CD4-positive, CD25-positive, alpha-beta regulatory T cell (primary cell): ENCODE results near the gene RBM19. TPM values are rescaled to one million over a fixed set of nuclear protein-coding genes. Genes with fewer than 3 reads are reported as not detected.

Experiments used
- ATAC-seq, 2 donors: fragments of 150-1000 bp; cut with Tn5 transposase; one replicate each; pipeline ENCODE4 v1.10.0; 2021; ENCODE audit warnings: low read depth in 2 of 2, moderate number of reproducible peaks in 2 of 2, moderate library complexity in 1 of 2
- DNase-seq, 3 donors: peaks; one replicate each; pipeline versions ENCODE4 v3.0.0 to v3.0.0-alpha.2; 2012 to 2022; ENCODE audit warnings: mixed read lengths in 1 of 3
- H3K27ac ChIP-seq: one replicate; pipeline ENCODE4 v1.7.0; 2013; ENCODE audit warnings: mild to moderate bottlenecking, low read length; ENCODE audit not compliant: insufficient read depth, poor library complexity, severe bottlenecking
- H3K27me3 ChIP-seq: one replicate; pipeline ENCODE4 v1.7.0; 2013; ENCODE audit warnings: low read length; ENCODE audit not compliant: control insufficient read depth, insufficient read depth
- H3K36me3 ChIP-seq: one replicate; pipeline ENCODE4 v1.7.0; 2013; ENCODE audit warnings: mild to moderate bottlenecking, low read length, moderate library complexity; ENCODE audit not compliant: control insufficient read depth, insufficient read depth
- H3K4me1 ChIP-seq: 2 replicates; pipeline ENCODE4 v1.7.0; 2013; ENCODE audit warnings: mild to moderate bottlenecking, low read length; ENCODE audit not compliant: insufficient read depth, control insufficient read depth, poor library complexity, severe bottlenecking
- H3K4me3 ChIP-seq: one replicate; pipeline ENCODE4 v1.7.0; 2013; ENCODE audit warnings: low read depth, mild to moderate bottlenecking, low read length, moderate library complexity
- H3K9me3 ChIP-seq, 2 experiments: 1 replicate in 1 of 2; 2 replicates in 1 of 2; pipeline ENCODE4 v1.7.0; 2013; ENCODE audit warnings: low read length in 2 of 2, mild to moderate bottlenecking in 1 of 2, moderate library complexity in 1 of 2; ENCODE audit not compliant: control insufficient read depth in 2 of 2
- H3K27ac Mint-ChIP-seq, 3 donors: one replicate each; pipeline ENCODE4 v1.8.0; 2020 to 2022; ENCODE audit warnings: mild to moderate bottlenecking in 3 of 3, mixed read lengths in 3 of 3, moderate library complexity in 2 of 3
- H3K27me3 Mint-ChIP-seq: one replicate; pipeline ENCODE4 v1.8.0; 2022; ENCODE audit warnings: mild to moderate bottlenecking, mixed read lengths
- H3K36me3 Mint-ChIP-seq: one replicate; pipeline ENCODE4 v1.8.0; 2020; ENCODE audit warnings: mixed read lengths
- H3K4me1 Mint-ChIP-seq, 4 donors: one replicate each; pipeline ENCODE4 v1.8.0; 2020 to 2022; ENCODE audit warnings: mixed read lengths in 4 of 4, mild to moderate bottlenecking in 1 of 4
- H3K4me3 Mint-ChIP-seq, 4 donors: one replicate each; pipeline ENCODE4 v1.8.0; 2020 to 2022; ENCODE audit warnings: mild to moderate bottlenecking in 4 of 4, mixed read lengths in 4 of 4, moderate library complexity in 3 of 4
- H3K9me3 Mint-ChIP-seq, 7 donors: one replicate each; pipeline ENCODE4 v1.8.0; 2020 to 2022; ENCODE audit warnings: mixed read lengths in 7 of 7, mild to moderate bottlenecking in 3 of 7, moderate library complexity in 2 of 7
- polyA plus RNA-seq, 4 donors: library from polyadenylated mRNA; unstranded; fragments of 300-500 nt; fragmentation: Illumina TruSeq; gene quantifications; one replicate each; pipeline ENCODE4 v1.2.3, GENCODE V29; 2021
- total RNA-seq: library from RNA; stranded (reverse); gene quantifications from one replicate; pipeline ENCODE4 v1.2.3, GENCODE V29; 2022

The RBM19 gene
- total and polyA plus RNA-seq, 5 donors from 2014 or later = 6.3 to 66.2 (median 6.9) TPM

GRCh38 chr12:113938471-113938870 lies 27.7 kb downstream of the RBM19 start:
- Mint-ChIP-seq H3K36me3 (peaks cover 52% of the 10 kb centered on the region), H3K4me1 (no peaks in the 10 kb centered on the region)

GRCh38 chr12:113936460-113936859 lies 29.7 kb downstream of the RBM19 start:
- Mint-ChIP-seq H3K9me3 (no peaks in the 10 kb centered on the region), H3K4me1 (peaks cover 0 to 4% (median 1%) of the 10 kb centered on the region in 4 donors), H3K36me3 (peaks cover 53% of the 10 kb centered on the region), H3K27me3 (no peaks in the 10 kb centered on the region), H3K27ac (peak overlapping the region in 1 of 3 donors; percentile 31), H3K4me3 (no peak overlapping the region)
- no peaks in the 10 kb centered on the region for H3K9me3 ChIP-seq
- DNase-seq (no peak), ATAC-seq (no peak)
- no peak overlapping the region for H3K27ac ChIP-seq
- H3K4me3 ChIP-seq = no peak overlapping the region
- no peaks in the 10 kb centered on the region for H3K4me1 ChIP-seq
- H3K36me3 ChIP-seq = peaks cover 79% of the 10 kb centered on the region
- H3K27me3 ChIP-seq = no peaks in the 10 kb centered on the region

More at GRCh38 chr12:113938471-113938870, 27.7 kb downstream of the RBM19 start:
- ATAC-seq (no peak), DNase-seq (no peak)
- no peak overlapping the region for H3K27ac Mint-ChIP-seq
- Histone ChIP-seq H3K27ac (no peak overlapping the region), H3K27me3 (no peaks in the 10 kb centered on the region), H3K4me1 (no peaks in the 10 kb centered on the region), H3K9me3 (no peaks in the 10 kb centered on the region), H3K36me3 (peaks cover 86% of the 10 kb centered on the region), H3K4me3 (no peak overlapping the region)
- no peak overlapping the region for H3K4me3 Mint-ChIP-seq
- no peaks in the 10 kb centered on the region for H3K27me3 Mint-ChIP-seq
- no peaks in the 10 kb centered on the region for H3K9me3 Mint-ChIP-seq

GRCh38 chr12:113935459-113935858 lies 30.7 kb downstream of the RBM19 start:
- no peak overlapping the region for H3K27ac ChIP-seq
- no peaks in the 10 kb centered on the region for H3K9me3 ChIP-seq
- Mint-ChIP-seq H3K9me3 (no peaks in the 10 kb centered on the region), H3K4me3 (no peak overlapping the region), H3K27ac (no peak overlapping the region), H3K4me1 (peaks cover 0 to 5% (median 1%) of the 10 kb centered on the region in 4 donors), H3K36me3 (peaks cover 51% of the 10 kb centered on the region), H3K27me3 (no peaks in the 10 kb centered on the region)
- ATAC-seq = no peak
- no peaks in the 10 kb centered on the region for H3K4me1 ChIP-seq
- H3K4me3 ChIP-seq = no peak overlapping the region
- DNase-seq = no peak
- no peaks in the 10 kb centered on the region for H3K27me3 ChIP-seq
- peaks cover 76% of the 10 kb centered on the region for H3K36me3 ChIP-seq

GRCh38 chr12:113934946-113935345 lies 31.2 kb downstream of the RBM19 start:
- H3K4me1 ChIP-seq = no peaks in the 10 kb centered on the region
- H3K36me3 ChIP-seq = peaks cover 71% of the 10 kb centered on the region
- H3K27me3 ChIP-seq = no peaks in the 10 kb centered on the region
- no peak overlapping the region for H3K4me3 Mint-ChIP-seq
- no peaks in the 10 kb centered on the region for H3K27me3 Mint-ChIP-seq
- DNase-seq (no peak), ATAC-seq (no peak)
- peaks cover 55% of the 10 kb centered on the region for H3K36me3 Mint-ChIP-seq
- H3K9me3 Mint-ChIP-seq = no peaks in the 10 kb centered on the region
- H3K27ac Mint-ChIP-seq = no peak overlapping the region
- H3K9me3 ChIP-seq = no peaks in the 10 kb centered on the region
- no peak overlapping the region for H3K4me3 ChIP-seq
- H3K27ac ChIP-seq = no peak overlapping the region
- peaks cover 0 to 5% (median 1%) of the 10 kb centered on the region in 4 donors for H3K4me1 Mint-ChIP-seq

GRCh38 chr12:113934060-113934814 lies 31.9 kb downstream of the RBM19 start:
- H3K27me3 ChIP-seq = no peaks in the 10 kb centered on the region
- no peak overlapping the region for H3K27ac Mint-ChIP-seq
- H3K4me3 Mint-ChIP-seq = no peak overlapping the region
- H3K36me3 Mint-ChIP-seq = peaks cover 62% of the 10 kb centered on the region
- H3K9me3 ChIP-seq = no peaks in the 10 kb centered on the region
- no peaks in the 10 kb centered on the region for H3K4me1 ChIP-seq
- H3K27me3 Mint-ChIP-seq = no peaks in the 10 kb centered on the region
- H3K27ac ChIP-seq = no peak overlapping the region
- H3K36me3 ChIP-seq = peaks cover 71% of the 10 kb centered on the region
- H3K4me3 ChIP-seq = no peak overlapping the region
- H3K4me1 Mint-ChIP-seq = peaks cover 0 to 8% (median 7%) of the 10 kb centered on the region in 4 donors
- no peak for ATAC-seq
- H3K9me3 Mint-ChIP-seq = no peaks in the 10 kb centered on the region
- DNase-seq = no peak

GRCh38 chr12:113933201-113933786 lies 32.8 kb downstream of the RBM19 start:
- no peak overlapping the region for H3K4me3 ChIP-seq
- H3K27ac ChIP-seq = no peak overlapping the region
- ATAC-seq = no peak
- H3K4me1 ChIP-seq = no peaks in the 10 kb centered on the region
- Mint-ChIP-seq H3K27me3 (no peaks in the 10 kb centered on the region), H3K4me3 (no peak overlapping the region), H3K4me1 (peaks cover 0 to 12% (median 9%) of the 10 kb centered on the region in 4 donors), H3K27ac (no peak overlapping the region), H3K36me3 (peaks cover 58% of the 10 kb centered on the region), H3K9me3 (no peaks in the 10 kb centered on the region)
- peaks cover 70% of the 10 kb centered on the region for H3K36me3 ChIP-seq
- H3K27me3 ChIP-seq = no peaks in the 10 kb centered on the region
- no peaks in the 10 kb centered on the region for H3K9me3 ChIP-seq
- no peak for DNase-seq

- ATAC-seq (no peak), DNase-seq (no peak)
- Mint-ChIP-seq H3K4me1 (peaks cover 0 to 12% (median 9%) of the 10 kb centered on the region in 4 donors), H3K9me3 (no peaks in the 10 kb centered on the region), H3K4me3 (no peak overlapping the region), H3K27me3 (no peaks in the 10 kb centered on the region), H3K36me3 (peaks cover 55% of the 10 kb centered on the region), H3K27ac (peak overlapping the region in 1 of 3 donors; percentile 46)
- H3K4me3 ChIP-seq = no peak overlapping the region
- peaks cover 63% of the 10 kb centered on the region for H3K36me3 ChIP-seq
- no peaks in the 10 kb centered on the region for H3K9me3 ChIP-seq
- H3K27me3 ChIP-seq = no peaks in the 10 kb centered on the region
- H3K27ac ChIP-seq = no peak overlapping the region
- no peaks in the 10 kb centered on the region for H3K4me1 ChIP-seq
Measured at GRCh38 chr12:113932381-113933196, 33.5 kb downstream of the RBM19 start.
